Sciatic nerve (tissue), 2 donors: ENCODE measurements around the gene MFGE8. TPM values are rescaled to one million over a fixed set of nuclear protein-coding genes. Genes with fewer than 3 reads are reported as not detected.
"Not testable (repeated sequence)": the region's sequence is repeated elsewhere in the genome, so short reads cannot be mapped to it uniquely, and the experiment has no call there.

Experiments
- ATAC-seq: fragments of 200-7000 bp; cut with Tn5 transposase; one replicate; pipeline ENCODE4 v1.9.1; 2020; ENCODE audit warnings: mild to moderate bottlenecking, moderate library complexity
- DNase-seq: peaks from one replicate; pipeline ENCODE4 v3.0.0-alpha.2; 2020; ENCODE audit warnings: low spot score
- intact Hi-C: fragments of 100-400 bp; cut with DNase I; formaldehyde crosslinking; loops from one replicate; pipeline ENCODE4 v1.14.2; 2022
- total RNA-seq: library from RNA; stranded (reverse); fragmentation: NEBNext Ultra II Directional; extraction: Animal tissue kit (Norgen Biotek cat#: 25700); gene quantifications from one replicate; pipeline ENCODE4 v1.2.1, GENCODE V29; 2021
- donor health status: DM: no; HTN: no; CAD: no.
- donor health status: DM: no; HTN: no; CAD: no.

The MFGE8 gene
- total RNA-seq, 1 donor from 2014 or later: 334 TPM

- DNase-seq, intact Hi-C loops, ATAC-seq: not testable (repeated sequence)
Measured at GRCh38 chr15:88925648-88926047, 12.5 kb upstream of the MFGE8 start.

- DNase-seq, intact Hi-C loops, ATAC-seq: not testable (repeated sequence)
Measured at GRCh38 chr15:88920892-88921435, 7.8 kb upstream of the MFGE8 start.

GRCh38 chr15:88920186-88920891 lies 7.2 kb upstream of the MFGE8 start:
- no peak for ATAC-seq
- intact Hi-C loops: no loop called here
- no peak for DNase-seq

GRCh38 chr15:88918738-88919137 lies 5.6 kb upstream of the MFGE8 start:
- no peak for DNase-seq
- ATAC-seq: peak; percentile 42
- intact Hi-C loops: no loop called here

GRCh38 chr15:88917760-88918159 lies 4.6 kb upstream of the MFGE8 start:
- DNase-seq (no peak), ATAC-seq (no peak)
- intact Hi-C loops: no loop called here

- DNase-seq (peak; percentile 8), ATAC-seq (no peak)
- intact Hi-C loops: no loop called here
Measured at GRCh38 chr15:88915354-88915753, 2.2 kb upstream of the MFGE8 start.

- intact Hi-C loops: no loop called here
- DNase-seq (no peak), ATAC-seq (no peak)
Measured at GRCh38 chr15:88913850-88914169, 631 bp upstream of the MFGE8 start.

- DNase-seq: no peak
- intact Hi-C loops: no loop called here
- ATAC-seq: peak; percentile 50
Measured at GRCh38 chr15:88912500-88912921, 668 bp downstream of the MFGE8 start.

- DNase-seq (peak; percentile 55), ATAC-seq (no peak)
- intact Hi-C loops: no loop called here
Measured at GRCh38 chr15:88911766-88912118, 1.4 kb downstream of the MFGE8 start.

- DNase-seq (no peak), ATAC-seq (no peak)
- intact Hi-C loops: no loop called here
Measured at GRCh38 chr15:88909956-88910831, 3.0 kb downstream of the MFGE8 start.

GRCh38 chr15:88908697-88909621 lies 4.2 kb downstream of the MFGE8 start:
- peak; percentile 13 for ATAC-seq
- no peak for DNase-seq
- intact Hi-C loops: no loop called here

- no peak for ATAC-seq
- no peak for DNase-seq
- intact Hi-C loops: no loop called here
Measured at GRCh38 chr15:88908123-88908522, 5.1 kb downstream of the MFGE8 start.

GRCh38 chr15:88907111-88907510 lies 6.1 kb downstream of the MFGE8 start:
- DNase-seq: no peak
- intact Hi-C loops: no loop called here
- no peak for ATAC-seq

GRCh38 chr15:88906551-88906950 lies 6.6 kb downstream of the MFGE8 start:
- DNase-seq (no peak), ATAC-seq (no peak)
- intact Hi-C loops: no loop called here

- no peak for ATAC-seq
- DNase-seq: no peak
- intact Hi-C loops: no loop called here
Measured at GRCh38 chr15:88906130-88906529, 7.0 kb downstream of the MFGE8 start.

GRCh38 chr15:88905576-88905975 lies 7.6 kb downstream of the MFGE8 start:
- intact Hi-C loops: no loop called here
- ATAC-seq: no peak
- DNase-seq: no peak

- ATAC-seq: peak; percentile 83
- peak; percentile 94 for DNase-seq
- intact Hi-C loops: loop anchor here (5.0 kb wide), 1 partner anchor 98 kb away; no protein-coding TSS in a partner anchor
Measured at GRCh38 chr15:88904624-88905327, 8.4 kb downstream of the MFGE8 start.

- ATAC-seq: no peak
- intact Hi-C loops: loop anchor here (5.0 kb wide), 1 partner anchor 98 kb away; no protein-coding TSS in a partner anchor
- DNase-seq: no peak
Measured at GRCh38 chr15:88904257-88904623, 8.9 kb downstream of the MFGE8 start.
